ENCODE measurements around the gene GATD1.

GATD1 gene

DNA sequence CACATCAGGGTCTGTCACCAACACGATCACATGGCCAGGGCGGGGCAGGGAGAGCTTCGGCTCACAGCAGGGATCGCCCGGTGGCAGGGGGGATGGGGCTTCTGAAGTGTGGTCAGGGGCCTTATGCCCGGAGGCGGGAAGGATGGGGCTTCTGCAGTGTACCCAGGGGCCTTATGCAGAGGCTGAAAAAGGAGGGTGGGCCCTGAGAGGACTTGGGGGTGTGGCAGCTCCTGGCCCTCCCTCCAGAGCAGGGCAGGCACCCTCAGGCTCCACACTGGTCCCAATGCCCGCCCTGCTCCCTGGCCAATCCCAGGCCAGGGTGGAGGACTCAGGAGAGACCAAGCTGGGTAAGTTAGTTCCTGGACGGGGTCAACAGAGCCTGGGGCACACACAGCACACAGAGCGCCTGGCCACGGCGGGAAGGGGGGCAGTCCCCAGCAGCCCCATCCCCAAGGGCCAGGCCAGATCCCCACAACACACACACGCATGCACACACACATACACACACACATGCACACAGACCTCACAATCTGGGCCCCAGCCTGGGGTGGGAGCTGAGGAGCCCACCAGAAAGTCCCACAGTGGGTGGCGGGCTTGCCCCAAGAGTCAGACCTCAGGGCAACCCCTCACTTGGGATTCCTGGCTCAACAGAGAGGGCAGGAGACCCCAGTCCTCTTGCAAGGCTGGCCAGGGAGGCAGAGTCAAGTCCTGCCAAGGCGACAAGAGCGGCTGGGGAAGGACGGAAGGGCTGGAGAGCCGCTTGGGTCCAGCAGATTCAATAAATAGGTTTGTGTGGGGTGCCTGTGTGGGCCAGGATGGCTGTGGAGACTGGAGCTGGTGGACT, 13.7 kb upstream of the GATD1 start:
- in situ Hi-C loops (cut with MboI; ENCODE audit: low pct_unique_long_range_greater_than_20kb, low sequenced_read_pairs, unreplicated experiment) = no loop called here
- DNase-seq (ENCODE audit: low spot score) = no peak
- TF ChIP-seq CTCF (IDR thresholded peaks at IDR 0.05; ENCODE audit: extremely low read depth, insufficient read depth, missing control alignments) = no peak

DNA sequence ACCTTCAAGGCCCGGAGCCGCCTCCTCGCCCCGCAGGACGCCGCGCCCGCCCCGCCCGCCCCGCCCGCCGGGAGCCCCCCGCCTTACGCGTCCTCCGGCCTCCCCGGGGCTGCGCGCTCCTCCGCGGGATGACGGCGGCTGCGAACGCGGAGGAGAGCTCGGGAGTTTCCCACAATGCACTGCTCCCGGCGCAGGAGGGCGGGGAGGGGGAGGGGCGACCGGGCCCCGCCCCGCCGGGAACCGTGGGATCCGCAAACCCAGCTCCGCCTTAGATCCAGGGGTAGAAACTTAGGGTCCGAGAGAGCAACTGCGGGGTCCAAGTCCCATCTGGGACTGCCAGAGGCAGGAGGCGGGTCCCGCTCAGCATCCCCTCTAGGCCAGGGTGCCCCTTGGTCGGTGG, 12.7 kb upstream of the GATD1 start, which contains the start of gene CEND1:
CEND1 (minus strand) TSS at position 148 of the 400 bp plus-strand sequence. CDS start 1,514 bp downstream, outside the sequence.
- DNase-seq (ENCODE audit: low spot score) = peak; percentile 78
- in situ Hi-C loops (cut with MboI; ENCODE audit: low pct_unique_long_range_greater_than_20kb, low sequenced_read_pairs, unreplicated experiment) = no loop called here
- TF ChIP-seq CTCF (IDR thresholded peaks at IDR 0.05; ENCODE audit: extremely low read depth, insufficient read depth, missing control alignments) = no peak

DNA sequence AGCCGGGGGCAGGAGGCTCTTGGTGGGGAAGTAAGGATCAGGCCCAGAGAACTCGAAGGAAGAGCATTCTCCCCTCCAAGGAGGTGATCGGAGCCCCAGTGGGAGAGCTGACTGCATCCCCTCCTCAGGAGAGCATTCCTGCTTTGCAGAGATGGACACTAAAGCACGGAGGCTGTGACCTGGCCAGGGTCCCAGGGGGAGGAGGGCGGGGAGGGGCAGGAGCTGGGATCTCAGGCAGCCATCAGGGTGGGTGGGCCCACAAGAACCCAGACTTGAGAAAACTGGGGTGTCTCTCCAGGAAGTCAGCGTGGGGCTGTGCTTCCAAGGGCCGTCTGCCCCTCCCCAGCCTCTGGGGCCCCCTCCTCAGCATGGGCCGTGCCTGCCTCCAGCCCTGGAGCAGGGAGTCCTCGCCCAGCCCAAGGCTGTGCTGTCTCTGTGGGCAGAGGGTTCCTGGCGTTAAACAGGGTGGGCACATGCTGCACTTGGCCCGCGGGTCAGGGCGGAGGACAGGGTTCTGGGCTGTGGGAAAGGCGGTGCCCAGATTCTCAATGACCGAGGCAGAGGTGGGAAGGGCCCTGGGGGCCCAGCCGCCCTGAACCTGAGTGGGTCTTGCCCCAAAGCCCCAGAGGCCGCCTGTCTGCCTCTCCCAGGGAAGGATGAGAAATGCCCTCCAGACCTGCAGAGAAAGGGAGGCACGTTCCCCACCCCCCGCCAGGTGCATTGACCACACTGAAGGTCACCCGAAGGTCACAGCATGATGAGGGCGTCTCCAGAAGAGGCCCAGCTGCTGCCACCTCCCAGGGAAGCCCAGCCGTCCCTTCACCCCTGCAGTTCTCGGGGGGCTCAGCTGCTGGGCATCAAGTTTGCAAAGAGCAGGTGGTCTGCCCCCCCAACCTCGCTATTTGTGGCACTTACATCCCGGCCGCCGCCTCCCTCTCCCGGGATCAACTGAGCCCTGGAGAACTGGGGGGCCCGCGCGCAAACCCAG, 12.0 kb upstream of the GATD1 start:
- DNase-seq (ENCODE audit: low spot score) = no peak
- TF ChIP-seq CTCF (IDR thresholded peaks at IDR 0.05; ENCODE audit: extremely low read depth, insufficient read depth, missing control alignments) = no peak
- in situ Hi-C loops (cut with MboI; ENCODE audit: low pct_unique_long_range_greater_than_20kb, low sequenced_read_pairs, unreplicated experiment) = no loop called here

GRCh38 chr11:788009-788640, 10.8 kb upstream of the GATD1 start:
- no peak for DNase-seq (ENCODE audit: low spot score)
- in situ Hi-C loops (cut with MboI; ENCODE audit: low pct_unique_long_range_greater_than_20kb, low sequenced_read_pairs, unreplicated experiment) = no loop called here
- TF ChIP-seq CTCF (IDR thresholded peaks at IDR 0.05; ENCODE audit: extremely low read depth, insufficient read depth, missing control alignments) = no peak

DNA sequence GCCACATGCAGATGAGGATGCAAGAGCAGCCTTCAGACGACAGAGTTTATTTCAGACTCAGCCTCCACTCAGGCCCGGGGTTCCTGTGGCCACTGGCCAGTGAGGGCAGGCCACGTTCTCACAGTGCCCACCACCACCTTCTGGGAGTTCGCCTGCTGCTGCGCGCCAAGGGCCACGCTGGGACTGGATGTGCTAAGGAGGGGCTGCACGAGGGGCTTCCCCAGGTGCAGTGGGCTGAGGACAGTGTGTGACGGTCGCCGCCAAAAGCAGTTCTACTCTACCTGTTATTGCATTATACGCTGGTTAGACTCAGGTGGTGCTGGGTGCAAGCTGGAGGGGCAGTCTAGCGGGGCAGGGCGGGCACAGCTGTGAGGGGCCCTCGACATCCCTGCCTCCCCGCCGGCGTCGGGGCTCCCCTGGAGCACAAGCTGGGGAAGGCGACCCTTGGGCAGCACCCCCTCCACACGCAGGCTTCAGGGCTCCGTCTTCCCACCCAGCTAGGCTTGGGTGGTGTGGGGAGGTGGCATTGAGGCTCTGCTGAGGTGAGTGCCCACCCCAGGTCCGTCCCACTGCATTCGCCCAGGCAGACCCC, 9.9 kb upstream of the GATD1 start:
- TF ChIP-seq CTCF (IDR thresholded peaks at IDR 0.05; ENCODE audit: extremely low read depth, insufficient read depth, missing control alignments) = no peak
- no peak for DNase-seq (ENCODE audit: low spot score)
- in situ Hi-C loops (cut with MboI; ENCODE audit: low pct_unique_long_range_greater_than_20kb, low sequenced_read_pairs, unreplicated experiment) = no loop called here
